ENCODE results near the gene NEK9. TPM values are rescaled to one million over a fixed set of nuclear protein-coding genes. Genes with fewer than 3 reads are reported as not detected.

NEK9 gene
- polyA plus RNA-seq, 10 donors = 66.8 to 101 (median 83.0) TPM

- no peak for DNase-seq
Measured at GRCh38 chr14:75113932-75114539, 12.8 kb downstream of the NEK9 start.

GRCh38 chr14:75109877-75110276 is 17.0 kb downstream of the NEK9 start:
- no peak for DNase-seq

GRCh38 chr14:75107186-75107585 is 19.7 kb downstream of the NEK9 start:
- DNase-seq = no peak

- DNase-seq = no peak
Measured at GRCh38 chr14:75101491-75101890, 25.4 kb downstream of the NEK9 start.

- peak in 1 of 3 donors; percentile 11 for DNase-seq
Measured at GRCh38 chr14:75098682-75099081, 28.2 kb downstream of the NEK9 start.

- DNase-seq = no peak
Measured at GRCh38 chr14:75098212-75098611, 28.6 kb downstream of the NEK9 start.

GRCh38 chr14:75096959-75097358 is 29.9 kb downstream of the NEK9 start:
- DNase-seq = no peak

- no peak for DNase-seq
Measured at GRCh38 chr14:75095690-75096089, 31.2 kb downstream of the NEK9 start.

- DNase-seq = peak in 1 of 3 donors; percentile 28
Measured at GRCh38 chr14:75094896-75095295, 32.0 kb downstream of the NEK9 start.

GRCh38 chr14:75092698-75093097 is 34.1 kb downstream of the NEK9 start:
- DNase-seq = no peak

GRCh38 chr14:75091251-75091650 is 35.6 kb downstream of the NEK9 start:
- no peak for DNase-seq

- DNase-seq = no peak
Measured at GRCh38 chr14:75090353-75090752, 36.5 kb downstream of the NEK9 start.

- DNase-seq = peak; percentile 56 to 82 (median 63)
Measured at GRCh38 chr14:75088566-75089373, 38.1 kb downstream of the NEK9 start.

GRCh38 chr14:75088153-75088552 is 38.7 kb downstream of the NEK9 start:
- DNase-seq = no peak

- no peak for DNase-seq
Measured at GRCh38 chr14:75084513-75084912, 42.3 kb downstream of the NEK9 start.

GRCh38 chr14:75083271-75083670 is 43.6 kb downstream of the NEK9 start:
- DNase-seq = no peak

- peak; percentile 46 to 85 (median 59) for DNase-seq
Measured at GRCh38 chr14:75081660-75082229, 45.1 kb downstream of the NEK9 start.

- DNase-seq = no peak
Measured at GRCh38 chr14:75079521-75079920, 47.3 kb downstream of the NEK9 start.

- DNase-seq = no peak
Measured at GRCh38 chr14:75077794-75078193, 49.1 kb downstream of the NEK9 start.

- peak in 1 of 3 donors; percentile 61 for DNase-seq
Measured at GRCh38 chr14:75070383-75070782, 56.5 kb downstream of the NEK9 start.

GRCh38 chr14:75069811-75070145 is 57.1 kb downstream of the NEK9 start:
- DNase-seq = no peak

- DNase-seq = peak; percentile 87 to 97 (median 96)
Measured at GRCh38 chr14:75069121-75069810, 57.6 kb downstream of the NEK9 start, which contains the start of gene ZC2HC1C. ZC2HC1C (plus strand) TSS chr14:75069641; CDS start chr14:75070574, 933 bp downstream.

Data from muscle of back (tissue), 11 donors.